Neural cell (in vitro differentiated cells): ENCODE results near the gene BRD8.

Source experiments
- EP300 ChIP-seq: fragments of 450-650 bp; conservative IDR thresholded peaks from 2 replicates; pipeline ENCODE4 v1.6.1; 2014; ENCODE audit warnings: antibody characterized with exemption, mild to moderate bottlenecking, moderate library complexity; ENCODE audit not compliant: poor library complexity, severe bottlenecking
- EZH2 ChIP-seq: fragments of 200-600, 300-800 bp; shearing (Covaris generic), sonication (generic); IDR thresholded peaks from 2 replicates; pipeline ENCODE4 v1.6.1; 2014; ENCODE audit warnings: antibody characterized with exemption, low read length, borderline replicate concordance, mild to moderate bottlenecking; ENCODE audit not compliant: insufficient read depth, poor library complexity, severe bottlenecking
- MXI1 ChIP-seq: fragments of 450-650 bp; conservative IDR thresholded peaks from 2 replicates; pipeline ENCODE4 v1.6.1; 2014; ENCODE audit warnings: antibody characterized with exemption, mild to moderate bottlenecking; ENCODE audit not compliant: poor library complexity, severe bottlenecking
- POLR2AphosphoS5 ChIP-seq: IDR thresholded peaks from 2 replicates; pipeline ENCODE4 v1.6.1; 2012
- RAD21 ChIP-seq: fragments of 450-650 bp; conservative IDR thresholded peaks from 2 replicates; pipeline ENCODE4 v1.6.1; 2014; ENCODE audit warnings: antibody characterized with exemption, mild to moderate bottlenecking, moderate library complexity
- SMC3 ChIP-seq: fragments of 450-650 bp; conservative IDR thresholded peaks from 2 replicates; pipeline ENCODE4 v1.6.1; 2014; ENCODE audit warnings: antibody characterized with exemption, mild to moderate bottlenecking, moderate library complexity; ENCODE audit not compliant: poor library complexity
- TAF1 ChIP-seq: IDR thresholded peaks from 2 replicates; pipeline ENCODE4 v1.6.1; 2012; ENCODE audit warnings: low read depth
- TF ChIP-seq, protein P1 (sequence below): fragments of 450-650 bp; IDR thresholded peaks from 2 replicates; pipeline ENCODE4 v1.5.1; 2014; ENCODE audit warnings: antibody characterized with exemption, mild to moderate bottlenecking, moderate library complexity; ENCODE audit not compliant: poor library complexity, severe bottlenecking
- TF ChIP-seq, protein P2 (sequence below): IDR thresholded peaks from 2 replicates; pipeline ENCODE4 v1.6.1; 2012; ENCODE audit warnings: borderline replicate concordance

DNA sequence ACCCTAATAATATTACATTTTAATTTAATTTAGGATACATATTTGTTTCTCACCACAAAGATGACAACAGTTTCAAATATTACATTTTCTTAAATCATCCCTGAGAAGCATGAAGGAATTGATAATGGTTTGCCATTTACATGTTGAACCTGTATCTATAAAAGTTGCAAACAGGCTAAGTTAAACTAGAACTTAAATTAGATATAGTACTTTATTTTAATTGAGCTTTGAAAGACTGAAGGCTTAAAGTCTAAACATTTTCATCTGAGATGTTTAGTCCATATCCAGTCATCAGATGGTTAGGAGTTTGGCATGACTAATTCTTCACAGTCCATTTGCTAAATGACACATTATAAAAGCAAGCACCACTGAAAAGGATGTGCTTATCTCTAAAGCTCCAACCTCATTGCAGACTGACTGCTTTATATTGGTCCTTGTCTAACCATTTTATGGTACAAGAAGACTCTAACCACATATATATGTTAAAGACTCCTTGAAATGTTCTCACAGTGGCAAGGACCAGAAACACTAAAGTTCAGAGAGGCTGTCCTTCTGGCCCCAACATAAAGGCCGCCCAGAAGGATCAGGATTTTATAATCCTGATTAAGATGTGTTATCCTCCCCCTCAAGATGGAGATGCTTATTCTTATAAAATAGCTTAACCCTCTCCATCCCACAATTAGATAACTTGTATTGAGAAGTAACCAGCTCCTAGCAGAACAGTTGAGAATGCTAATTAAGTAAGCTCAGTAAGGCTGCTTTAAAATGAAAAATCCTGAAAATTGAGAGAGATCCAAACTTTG lies 68.8 kb downstream of the BRD8 start:
- TF ChIP-seq EP300 (no peak), SMC3 (no peak), POLR2AphosphoS5 (no peak), RAD21 (no peak), EZH2 (no peak), TAF1 (no peak), MXI1 (no peak)
- TF ChIP-seq, protein P1, sequence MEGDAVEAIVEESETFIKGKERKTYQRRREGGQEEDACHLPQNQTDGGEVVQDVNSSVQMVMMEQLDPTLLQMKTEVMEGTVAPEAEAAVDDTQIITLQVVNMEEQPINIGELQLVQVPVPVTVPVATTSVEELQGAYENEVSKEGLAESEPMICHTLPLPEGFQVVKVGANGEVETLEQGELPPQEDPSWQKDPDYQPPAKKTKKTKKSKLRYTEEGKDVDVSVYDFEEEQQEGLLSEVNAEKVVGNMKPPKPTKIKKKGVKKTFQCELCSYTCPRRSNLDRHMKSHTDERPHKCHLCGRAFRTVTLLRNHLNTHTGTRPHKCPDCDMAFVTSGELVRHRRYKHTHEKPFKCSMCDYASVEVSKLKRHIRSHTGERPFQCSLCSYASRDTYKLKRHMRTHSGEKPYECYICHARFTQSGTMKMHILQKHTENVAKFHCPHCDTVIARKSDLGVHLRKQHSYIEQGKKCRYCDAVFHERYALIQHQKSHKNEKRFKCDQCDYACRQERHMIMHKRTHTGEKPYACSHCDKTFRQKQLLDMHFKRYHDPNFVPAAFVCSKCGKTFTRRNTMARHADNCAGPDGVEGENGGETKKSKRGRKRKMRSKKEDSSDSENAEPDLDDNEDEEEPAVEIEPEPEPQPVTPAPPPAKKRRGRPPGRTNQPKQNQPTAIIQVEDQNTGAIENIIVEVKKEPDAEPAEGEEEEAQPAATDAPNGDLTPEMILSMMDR: no peak
- TF ChIP-seq, protein P2, sequence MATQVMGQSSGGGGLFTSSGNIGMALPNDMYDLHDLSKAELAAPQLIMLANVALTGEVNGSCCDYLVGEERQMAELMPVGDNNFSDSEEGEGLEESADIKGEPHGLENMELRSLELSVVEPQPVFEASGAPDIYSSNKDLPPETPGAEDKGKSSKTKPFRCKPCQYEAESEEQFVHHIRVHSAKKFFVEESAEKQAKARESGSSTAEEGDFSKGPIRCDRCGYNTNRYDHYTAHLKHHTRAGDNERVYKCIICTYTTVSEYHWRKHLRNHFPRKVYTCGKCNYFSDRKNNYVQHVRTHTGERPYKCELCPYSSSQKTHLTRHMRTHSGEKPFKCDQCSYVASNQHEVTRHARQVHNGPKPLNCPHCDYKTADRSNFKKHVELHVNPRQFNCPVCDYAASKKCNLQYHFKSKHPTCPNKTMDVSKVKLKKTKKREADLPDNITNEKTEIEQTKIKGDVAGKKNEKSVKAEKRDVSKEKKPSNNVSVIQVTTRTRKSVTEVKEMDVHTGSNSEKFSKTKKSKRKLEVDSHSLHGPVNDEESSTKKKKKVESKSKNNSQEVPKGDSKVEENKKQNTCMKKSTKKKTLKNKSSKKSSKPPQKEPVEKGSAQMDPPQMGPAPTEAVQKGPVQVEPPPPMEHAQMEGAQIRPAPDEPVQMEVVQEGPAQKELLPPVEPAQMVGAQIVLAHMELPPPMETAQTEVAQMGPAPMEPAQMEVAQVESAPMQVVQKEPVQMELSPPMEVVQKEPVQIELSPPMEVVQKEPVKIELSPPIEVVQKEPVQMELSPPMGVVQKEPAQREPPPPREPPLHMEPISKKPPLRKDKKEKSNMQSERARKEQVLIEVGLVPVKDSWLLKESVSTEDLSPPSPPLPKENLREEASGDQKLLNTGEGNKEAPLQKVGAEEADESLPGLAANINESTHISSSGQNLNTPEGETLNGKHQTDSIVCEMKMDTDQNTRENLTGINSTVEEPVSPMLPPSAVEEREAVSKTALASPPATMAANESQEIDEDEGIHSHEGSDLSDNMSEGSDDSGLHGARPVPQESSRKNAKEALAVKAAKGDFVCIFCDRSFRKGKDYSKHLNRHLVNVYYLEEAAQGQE: no peak
